Colonic mucosa (tissue), 4 donors: ENCODE measurements around the gene PLXNA4. TPM values are rescaled to one million over a fixed set of nuclear protein-coding genes. Genes with fewer than 3 reads are reported as not detected.

Source experiments
- DNase-seq: peaks from one replicate; pipeline ENCODE4 v3.0.0-alpha.2; 2020
- H3K27ac ChIP-seq: fragments of 200-600 bp; one replicate; pipeline ENCODE4 v1.8.0; 2021
- H3K27me3 ChIP-seq: fragments of 200-600 bp; one replicate; pipeline ENCODE4 v1.8.0; 2021
- H3K36me3 ChIP-seq: fragments of 200-600 bp; one replicate; pipeline ENCODE4 v1.8.0; 2021
- H3K4me1 ChIP-seq: fragments of 200-600 bp; one replicate; pipeline ENCODE4 v1.8.0; 2021; ENCODE audit warnings: mild to moderate bottlenecking
- H3K4me3 ChIP-seq: fragments of 200-600 bp; one replicate; pipeline ENCODE4 v1.8.0; 2021
- H3K9ac ChIP-seq, 2 donors: one replicate each; pipeline ENCODE4 v1.7.0; 2013; ENCODE audit warnings: control low read depth in 2 of 2, low read depth in 2 of 2, low read length in 2 of 2
- H3K9me3 ChIP-seq: fragments of 200-600 bp; one replicate; pipeline ENCODE4 v1.8.0; 2021
- intact Hi-C: fragments of 100-400 bp; cut with DNase I; formaldehyde crosslinking; loops from one replicate; pipeline ENCODE4 v1.14.1; 2022
- total RNA-seq, 2 donors: library from RNA; stranded (reverse); fragmentation: NEBNext Ultra II Directional in 1 of 2; extraction: Animal tissue kit (Norgen Biotek cat#: 25700) in 1 of 2; gene quantifications; one replicate each; pipeline ENCODE4 v1.2.1, GENCODE V29; 2021
- TF ChIP-seq, protein P1 (sequence below): fragments of 200-600 bp; IDR thresholded peaks from one replicate; pipeline ENCODE4 v1.8.0; 2022; ENCODE audit warnings: antibody characterized with exemption, mild to moderate bottlenecking
- donor health status: healthy.
- donor health status: DM: no; HTN: no; CAD: no.
- donor health status: DM: no; HTN: no; CAD: no.

Gene PLXNA4
- total RNA-seq, 2 donors from 2014 or later, result 0.15 to 0.77 TPM

DNA sequence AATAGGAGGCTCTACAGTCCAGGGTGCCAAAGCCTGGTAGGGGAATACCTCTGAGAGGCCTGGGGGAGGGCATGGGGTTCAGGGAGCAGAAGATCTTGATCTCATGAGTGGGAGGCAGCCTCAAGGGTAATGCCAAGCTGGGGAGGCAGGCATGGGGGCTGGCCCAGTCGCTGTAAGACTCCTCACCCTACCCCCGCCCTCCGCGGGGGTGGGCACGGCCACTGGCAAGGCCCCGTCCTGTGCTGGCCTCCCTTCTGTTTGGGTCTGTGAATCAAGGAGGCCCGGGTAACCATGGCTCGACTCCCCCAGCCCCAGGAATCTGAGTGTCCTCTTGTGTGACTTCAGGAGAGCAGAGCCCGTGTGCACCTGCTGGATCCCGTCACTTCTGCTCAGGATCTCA lies 473.9 kb downstream of the PLXNA4 start:
- Histone ChIP-seq H3K27me3 (no peaks in the 10 kb centered on the region), H3K36me3 (no peaks in the 10 kb centered on the region), H3K4me3 (no peak overlapping the region), H3K9me3 (no peaks in the 10 kb centered on the region), H3K27ac (no peak overlapping the region), H3K9ac (no peak overlapping the region), H3K4me1 (peaks cover 6% of the 10 kb centered on the region)
- DNase-seq, result no peak
- TF ChIP-seq, protein P1, sequence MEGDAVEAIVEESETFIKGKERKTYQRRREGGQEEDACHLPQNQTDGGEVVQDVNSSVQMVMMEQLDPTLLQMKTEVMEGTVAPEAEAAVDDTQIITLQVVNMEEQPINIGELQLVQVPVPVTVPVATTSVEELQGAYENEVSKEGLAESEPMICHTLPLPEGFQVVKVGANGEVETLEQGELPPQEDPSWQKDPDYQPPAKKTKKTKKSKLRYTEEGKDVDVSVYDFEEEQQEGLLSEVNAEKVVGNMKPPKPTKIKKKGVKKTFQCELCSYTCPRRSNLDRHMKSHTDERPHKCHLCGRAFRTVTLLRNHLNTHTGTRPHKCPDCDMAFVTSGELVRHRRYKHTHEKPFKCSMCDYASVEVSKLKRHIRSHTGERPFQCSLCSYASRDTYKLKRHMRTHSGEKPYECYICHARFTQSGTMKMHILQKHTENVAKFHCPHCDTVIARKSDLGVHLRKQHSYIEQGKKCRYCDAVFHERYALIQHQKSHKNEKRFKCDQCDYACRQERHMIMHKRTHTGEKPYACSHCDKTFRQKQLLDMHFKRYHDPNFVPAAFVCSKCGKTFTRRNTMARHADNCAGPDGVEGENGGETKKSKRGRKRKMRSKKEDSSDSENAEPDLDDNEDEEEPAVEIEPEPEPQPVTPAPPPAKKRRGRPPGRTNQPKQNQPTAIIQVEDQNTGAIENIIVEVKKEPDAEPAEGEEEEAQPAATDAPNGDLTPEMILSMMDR, result no peak
- intact Hi-C loops, result no loop called here

DNA sequence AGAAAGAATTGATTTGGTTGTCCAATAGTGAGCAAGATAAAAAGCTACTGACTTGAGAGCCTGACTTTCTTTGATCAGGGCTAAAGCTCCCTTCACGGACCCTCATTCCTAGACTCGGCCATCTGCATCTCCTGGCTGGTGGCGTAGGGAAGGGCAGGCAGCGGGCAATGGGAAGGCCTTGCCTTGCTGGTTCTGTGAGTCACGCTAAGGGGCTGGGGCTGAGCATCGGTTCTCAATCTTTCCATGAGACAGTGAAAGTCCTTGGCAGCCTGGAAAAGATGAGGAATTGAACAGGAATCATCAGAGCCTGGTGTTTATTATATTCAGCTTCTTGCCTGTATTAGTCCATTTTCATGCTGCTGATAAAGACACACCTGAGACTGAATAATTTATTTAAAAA lies 475.3 kb downstream of the PLXNA4 start:
- H3K4me1 ChIP-seq, result peaks cover 6% of the 10 kb centered on the region
- H3K9me3 ChIP-seq, result no peaks in the 10 kb centered on the region
- no peaks in the 10 kb centered on the region for H3K36me3 ChIP-seq
- intact Hi-C loops, result no loop called here
- H3K4me3 ChIP-seq, result no peak overlapping the region
- H3K9ac ChIP-seq, result no peak overlapping the region
- TF ChIP-seq, protein P1, result no peak
- DNase-seq, result no peak
- H3K27me3 ChIP-seq, result no peaks in the 10 kb centered on the region
- no peak overlapping the region for H3K27ac ChIP-seq

- intact Hi-C loops, result no loop called here
- no peak for DNase-seq
- Histone ChIP-seq H3K4me1 (peaks cover 6% of the 10 kb centered on the region), H3K9ac (no peak overlapping the region), H3K4me3 (no peak overlapping the region), H3K27ac (no peak overlapping the region), H3K36me3 (no peaks in the 10 kb centered on the region), H3K27me3 (no peaks in the 10 kb centered on the region), H3K9me3 (no peaks in the 10 kb centered on the region)
- TF ChIP-seq, protein P1, result no peak
Observed at GRCh38 chr7:132100483-132100882, 475.8 kb downstream of the PLXNA4 start.

DNA sequence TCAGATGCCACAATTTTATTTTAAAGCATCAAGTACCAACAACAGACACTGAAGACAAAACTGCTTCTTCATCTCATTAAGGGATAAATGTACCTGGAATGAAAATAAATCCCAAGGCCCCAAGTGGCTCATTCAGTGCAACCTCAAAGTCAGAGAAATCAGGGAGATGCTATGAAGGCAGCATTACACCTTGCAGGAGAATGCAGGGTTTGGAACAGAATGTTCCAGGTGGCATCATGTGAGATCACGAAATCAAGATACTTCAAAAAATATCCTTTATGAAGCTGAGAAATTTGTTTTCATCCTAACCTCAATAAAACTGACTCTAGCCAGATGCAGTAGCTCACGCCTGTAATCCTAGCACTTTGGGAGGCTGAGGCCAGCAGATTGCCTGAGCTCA lies 477.1 kb downstream of the PLXNA4 start:
- H3K36me3 ChIP-seq, result no peaks in the 10 kb centered on the region

GRCh38 chr7:132098327-132098726 lies 477.9 kb downstream of the PLXNA4 start:
- Histone ChIP-seq H3K27ac (no peak overlapping the region), H3K9ac (no peak overlapping the region), H3K36me3 (no peaks in the 10 kb centered on the region), H3K4me1 (no peaks in the 10 kb centered on the region), H3K9me3 (no peaks in the 10 kb centered on the region), H3K27me3 (no peaks in the 10 kb centered on the region), H3K4me3 (no peak overlapping the region)
- DNase-seq, result no peak
- intact Hi-C loops, result no loop called here
- TF ChIP-seq, protein P1, result no peak

More for the DNA sequence above, 477.1 kb downstream of the PLXNA4 start:
- no peak overlapping the region for H3K27ac ChIP-seq
- H3K9ac ChIP-seq, result no peak overlapping the region
- no peaks in the 10 kb centered on the region for H3K27me3 ChIP-seq
- no peaks in the 10 kb centered on the region for H3K9me3 ChIP-seq
- H3K4me1 ChIP-seq, result peaks cover 3% of the 10 kb centered on the region
- DNase-seq, result no peak
- intact Hi-C loops, result no loop called here
- H3K4me3 ChIP-seq, result no peak overlapping the region
- TF ChIP-seq, protein P1, result no peak
